Activated B cell treated with CpG ODN at 0.5 μM for 24 hours (primary cell): ENCODE data around the gene BRINP1. TPM values are rescaled to one million over a fixed set of nuclear protein-coding genes. Genes with fewer than 3 reads are reported as not detected.

ENCODE experiments used
- ATAC-seq: fragments of 200-7000 bp; cut with Tn5 transposase; one replicate; pipeline ENCODE4 v1.10.0; 2021; ENCODE audit warnings: low read depth, mild to moderate bottlenecking, moderate library complexity
- CTCF ChIA-PET: fragments of 350-600 bp; sonication (Branson Sonifier 250); formaldehyde crosslinking; loops from one replicate; lab custom pipeline; 2021; ENCODE audit warnings: antibody characterized with exemption; lab: Charles Lee
- POLR2A ChIA-PET: fragments of 350-600 bp; sonication (Branson Sonifier 250); formaldehyde crosslinking; loops from one replicate; lab custom pipeline; 2021; ENCODE audit warnings: antibody characterized with exemption; lab: Charles Lee
- DNase-seq: peaks from one replicate; pipeline ENCODE4 v3.0.0; 2022
- H3K27ac Mint-ChIP-seq: one replicate; pipeline ENCODE4 v1.8.0; 2020; ENCODE audit warnings: mixed read lengths
- H3K27me3 Mint-ChIP-seq: one replicate; pipeline ENCODE4 v1.8.0; 2021; ENCODE audit warnings: mixed read lengths
- H3K36me3 Mint-ChIP-seq: one replicate; pipeline ENCODE4 v1.8.0; 2021; ENCODE audit warnings: low read depth, mixed read lengths
- H3K4me1 Mint-ChIP-seq: one replicate; pipeline ENCODE4 v1.8.0; 2021; ENCODE audit warnings: mixed read lengths
- H3K4me3 Mint-ChIP-seq: one replicate; pipeline ENCODE4 v1.8.0; 2020; ENCODE audit warnings: mild to moderate bottlenecking, mixed read lengths
- H3K9me3 Mint-ChIP-seq: one replicate; pipeline ENCODE4 v1.8.0; 2020; ENCODE audit warnings: mixed read lengths
- CTCF ChIP-seq: fragments of 200-600 bp; IDR thresholded peaks from one replicate; pipeline ENCODE4 v1.8.0; 2022; ENCODE audit warnings: antibody characterized with exemption, mild to moderate bottlenecking
- intact Hi-C: fragments of 100-400 bp; cut with micrococcal nuclease; formaldehyde crosslinking; loops from one replicate; pipeline ENCODE4 v1.15.1; 2024
- total RNA-seq: library from RNA; stranded (reverse); gene quantifications from 2 replicates; pipeline ENCODE4 v1.2.3, GENCODE V29; 2022

Gene BRINP1
- total RNA-seq, 1 donor from 2014 or later: not detected

- POLR2A ChIA-PET: no interaction called here
- H3K27ac Mint-ChIP-seq: no peak overlapping the region
- CTCF ChIA-PET: no interaction called here
- H3K4me3 Mint-ChIP-seq: no peak overlapping the region
- no peaks in the 10 kb centered on the region for H3K9me3 Mint-ChIP-seq
- no peaks in the 10 kb centered on the region for H3K4me1 Mint-ChIP-seq
- ATAC-seq (no peak), DNase-seq (no peak)
- intact Hi-C loops: no loop called here
- H3K27me3 Mint-ChIP-seq: no peaks in the 10 kb centered on the region
- no peak for TF ChIP-seq CTCF
- no peaks in the 10 kb centered on the region for H3K36me3 Mint-ChIP-seq
Measured at GRCh38 chr9:119409552-119409951, 40.3 kb upstream of the BRINP1 start.

DNA sequence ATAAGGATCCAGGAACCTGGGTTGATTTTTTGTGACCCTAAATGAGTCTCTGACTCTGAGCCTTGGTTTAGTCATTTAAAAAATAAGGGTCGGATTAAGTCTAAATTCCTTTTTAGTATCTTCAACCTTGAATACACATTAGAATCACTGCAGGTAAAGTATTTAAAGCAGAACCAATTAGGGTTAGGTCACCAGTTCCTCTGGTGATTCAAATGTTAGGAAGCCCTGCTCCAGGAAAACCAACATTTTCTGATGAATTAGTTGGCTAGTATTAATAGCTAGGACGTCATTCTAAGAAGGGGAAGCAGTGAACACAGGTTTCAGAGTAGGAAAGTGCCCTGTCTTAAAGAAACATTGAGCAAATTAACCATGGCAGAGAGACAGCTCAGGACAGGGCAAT, 31.4 kb upstream of the BRINP1 start:
- intact Hi-C loops: no loop called here

GRCh38 chr9:119398350-119398749, 29.1 kb upstream of the BRINP1 start:
- ChIA-PET CTCF (no interaction called here), POLR2A (no interaction called here)
- TF ChIP-seq CTCF: no peak
- H3K27ac Mint-ChIP-seq: no peak overlapping the region
- H3K4me3 Mint-ChIP-seq: no peak overlapping the region
- intact Hi-C loops: no loop called here
- no peaks in the 10 kb centered on the region for H3K9me3 Mint-ChIP-seq
- ATAC-seq: no peak
- no peaks in the 10 kb centered on the region for H3K36me3 Mint-ChIP-seq
- no peak for DNase-seq
- H3K27me3 Mint-ChIP-seq: no peaks in the 10 kb centered on the region
- no peaks in the 10 kb centered on the region for H3K4me1 Mint-ChIP-seq

More for the DNA sequence above, 31.4 kb upstream of the BRINP1 start:
- DNase-seq: no peak
- Mint-ChIP-seq H3K27ac (no peak overlapping the region), H3K4me1 (no peaks in the 10 kb centered on the region), H3K27me3 (no peaks in the 10 kb centered on the region), H3K4me3 (no peak overlapping the region), H3K36me3 (no peaks in the 10 kb centered on the region), H3K9me3 (no peaks in the 10 kb centered on the region)
- ChIA-PET POLR2A (no interaction called here), CTCF (no interaction called here)
- TF ChIP-seq CTCF: no peak
- no peak for ATAC-seq

DNA sequence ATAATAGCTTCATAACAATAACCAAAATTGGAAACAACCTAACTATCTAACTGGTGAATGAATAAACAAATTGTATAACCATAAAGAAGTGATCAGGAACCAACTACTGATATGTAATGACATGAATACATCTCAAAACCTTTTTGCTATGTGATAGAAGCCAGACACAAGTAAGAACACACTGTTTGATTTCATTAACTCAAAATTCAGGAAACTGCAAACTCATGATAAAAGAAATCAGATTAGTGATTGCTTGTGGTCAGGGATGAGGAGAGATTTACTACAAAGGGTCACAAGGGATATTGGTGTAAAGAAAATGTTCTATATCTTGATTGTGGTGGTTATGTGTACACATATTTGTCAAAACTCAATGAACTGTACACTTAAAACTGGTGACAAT, 22.6 kb upstream of the BRINP1 start:
- no peaks in the 10 kb centered on the region for H3K36me3 Mint-ChIP-seq
- DNase-seq (no peak), ATAC-seq (no peak)
- no peak for TF ChIP-seq CTCF
- H3K27me3 Mint-ChIP-seq: no peaks in the 10 kb centered on the region
- H3K9me3 Mint-ChIP-seq: peaks cover 2% of the 10 kb centered on the region
- CTCF ChIA-PET: no interaction called here
- POLR2A ChIA-PET: no interaction called here
- H3K4me3 Mint-ChIP-seq: no peak overlapping the region
- intact Hi-C loops: no loop called here
- H3K27ac Mint-ChIP-seq: no peak overlapping the region
- H3K4me1 Mint-ChIP-seq: no peaks in the 10 kb centered on the region

GRCh38 chr9:119375892-119376291, 6.7 kb upstream of the BRINP1 start:
- intact Hi-C loops: no loop called here
- DNase-seq (no peak), ATAC-seq (no peak)
- Mint-ChIP-seq H3K27ac (no peak overlapping the region), H3K27me3 (peaks cover 14% of the 10 kb centered on the region), H3K9me3 (peaks cover 2% of the 10 kb centered on the region), H3K4me1 (no peaks in the 10 kb centered on the region), H3K4me3 (no peak overlapping the region), H3K36me3 (no peaks in the 10 kb centered on the region)
- no peak for TF ChIP-seq CTCF
- ChIA-PET CTCF (no interaction called here), POLR2A (no interaction called here)
